ENCODE measurements around the gene INPP5J.
A peak's percentile ranks its signal among the peaks of the same experiment; 100 is the strongest.
"Not testable (repeated sequence)": the region's sequence is repeated elsewhere in the genome, so short reads cannot be mapped to it uniquely, and the experiment has no call there.

INPP5J gene, protein sequence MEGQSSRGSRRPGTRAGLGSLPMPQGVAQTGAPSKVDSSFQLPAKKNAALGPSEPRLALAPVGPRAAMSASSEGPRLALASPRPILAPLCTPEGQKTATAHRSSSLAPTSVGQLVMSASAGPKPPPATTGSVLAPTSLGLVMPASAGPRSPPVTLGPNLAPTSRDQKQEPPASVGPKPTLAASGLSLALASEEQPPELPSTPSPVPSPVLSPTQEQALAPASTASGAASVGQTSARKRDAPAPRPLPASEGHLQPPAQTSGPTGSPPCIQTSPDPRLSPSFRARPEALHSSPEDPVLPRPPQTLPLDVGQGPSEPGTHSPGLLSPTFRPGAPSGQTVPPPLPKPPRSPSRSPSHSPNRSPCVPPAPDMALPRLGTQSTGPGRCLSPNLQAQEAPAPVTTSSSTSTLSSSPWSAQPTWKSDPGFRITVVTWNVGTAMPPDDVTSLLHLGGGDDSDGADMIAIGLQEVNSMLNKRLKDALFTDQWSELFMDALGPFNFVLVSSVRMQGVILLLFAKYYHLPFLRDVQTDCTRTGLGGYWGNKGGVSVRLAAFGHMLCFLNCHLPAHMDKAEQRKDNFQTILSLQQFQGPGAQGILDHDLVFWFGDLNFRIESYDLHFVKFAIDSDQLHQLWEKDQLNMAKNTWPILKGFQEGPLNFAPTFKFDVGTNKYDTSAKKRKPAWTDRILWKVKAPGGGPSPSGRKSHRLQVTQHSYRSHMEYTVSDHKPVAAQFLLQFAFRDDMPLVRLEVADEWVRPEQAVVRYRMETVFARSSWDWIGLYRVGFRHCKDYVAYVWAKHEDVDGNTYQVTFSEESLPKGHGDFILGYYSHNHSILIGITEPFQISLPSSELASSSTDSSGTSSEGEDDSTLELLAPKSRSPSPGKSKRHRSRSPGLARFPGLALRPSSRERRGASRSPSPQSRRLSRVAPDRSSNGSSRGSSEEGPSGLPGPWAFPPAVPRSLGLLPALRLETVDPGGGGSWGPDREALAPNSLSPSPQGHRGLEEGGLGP

DNA sequence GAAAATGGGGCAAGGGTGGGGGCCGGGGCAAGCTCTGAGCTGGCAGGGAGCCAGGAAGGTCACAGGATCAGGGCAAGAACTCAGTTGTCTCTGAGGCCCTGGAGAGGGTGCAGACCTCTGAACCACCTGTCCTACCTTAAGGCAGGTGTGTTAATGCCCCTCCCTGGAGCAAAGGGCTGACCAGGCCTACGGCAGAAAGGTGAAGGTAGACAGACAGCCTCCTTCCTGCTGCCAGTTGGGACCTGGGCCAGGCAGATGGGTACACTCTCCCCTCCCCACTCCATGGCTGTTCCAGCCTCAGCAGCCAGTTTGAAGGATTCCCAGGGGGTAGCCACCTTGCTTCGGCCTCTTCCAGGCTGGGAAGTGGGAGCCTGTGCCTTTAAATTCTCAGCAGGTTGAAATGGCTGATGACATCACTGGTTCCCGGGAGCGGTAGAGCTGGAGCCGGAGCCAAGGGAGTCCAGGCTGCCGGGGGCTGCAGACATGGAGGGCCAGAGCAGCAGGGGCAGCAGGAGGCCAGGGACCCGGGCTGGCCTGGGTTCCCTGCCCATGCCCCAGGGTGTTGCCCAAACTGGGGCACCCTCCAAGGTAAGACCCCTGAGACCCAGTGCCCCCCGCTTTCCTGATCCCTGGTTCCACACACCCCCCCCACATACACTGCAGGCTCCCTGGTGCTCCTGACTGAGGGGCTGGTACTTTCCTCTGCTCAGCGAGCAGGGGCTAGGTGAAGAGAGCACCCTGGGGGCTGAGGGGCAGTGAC, at the start of gene INPP5J:
Gene INPP5J, plus strand, starts transcription at position 435 of the 760 bp plus-strand sequence. Its CDS starts 49 bp downstream, at position 484.
- DNase-seq (ENCODE audit: low spot score) = no peak

DNA sequence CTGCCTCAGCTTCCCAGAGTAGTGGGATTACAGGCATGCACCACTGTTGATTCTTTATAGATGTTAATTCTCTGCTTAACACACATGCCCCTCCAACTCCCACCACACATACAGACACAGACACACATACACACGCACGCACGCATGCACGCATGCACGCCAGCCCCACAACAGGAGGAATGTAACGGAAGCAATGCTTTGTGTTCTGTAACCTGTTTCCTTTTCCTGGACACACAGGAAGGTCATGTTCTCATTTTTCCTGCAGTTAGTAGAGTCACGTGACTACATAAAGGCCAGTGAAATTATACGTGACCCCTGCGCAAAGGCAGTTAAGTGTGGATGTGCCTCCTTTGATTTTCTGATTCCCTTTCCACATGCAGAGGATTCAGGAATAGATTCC, 49.6 kb upstream of the INPP5J start:
- not testable (repeated sequence) for DNase-seq (ENCODE audit: low spot score)

DNA sequence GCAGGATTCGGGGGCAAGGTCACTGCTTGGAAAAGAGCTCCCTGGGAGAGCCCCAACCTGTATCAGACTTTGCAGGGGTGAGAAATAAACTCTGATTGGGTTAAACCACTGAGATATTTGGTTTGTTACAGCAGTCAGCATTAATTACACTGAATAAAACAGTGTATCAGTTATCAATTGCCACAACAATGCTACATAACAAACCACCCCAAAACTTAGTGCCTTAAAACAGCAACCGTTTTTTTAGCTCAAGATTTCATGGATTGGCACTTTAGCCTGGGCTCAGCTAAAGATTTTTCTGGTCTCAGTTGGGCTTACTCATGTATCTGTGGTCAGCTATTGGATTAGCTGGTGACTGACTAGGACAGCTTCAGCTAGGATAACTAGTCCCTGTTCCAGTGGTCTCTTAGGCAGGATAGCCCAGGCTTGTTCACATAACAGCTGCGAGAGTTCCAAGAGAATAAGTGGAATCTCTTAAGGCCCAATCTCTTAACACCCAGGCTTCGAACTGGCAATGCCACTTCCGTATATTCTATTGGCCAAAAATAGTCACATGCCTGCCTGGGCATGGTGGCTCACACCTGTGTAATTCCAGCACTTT, 49.1 kb upstream of the INPP5J start:
- not testable (repeated sequence) for DNase-seq (ENCODE audit: low spot score)

DNA sequence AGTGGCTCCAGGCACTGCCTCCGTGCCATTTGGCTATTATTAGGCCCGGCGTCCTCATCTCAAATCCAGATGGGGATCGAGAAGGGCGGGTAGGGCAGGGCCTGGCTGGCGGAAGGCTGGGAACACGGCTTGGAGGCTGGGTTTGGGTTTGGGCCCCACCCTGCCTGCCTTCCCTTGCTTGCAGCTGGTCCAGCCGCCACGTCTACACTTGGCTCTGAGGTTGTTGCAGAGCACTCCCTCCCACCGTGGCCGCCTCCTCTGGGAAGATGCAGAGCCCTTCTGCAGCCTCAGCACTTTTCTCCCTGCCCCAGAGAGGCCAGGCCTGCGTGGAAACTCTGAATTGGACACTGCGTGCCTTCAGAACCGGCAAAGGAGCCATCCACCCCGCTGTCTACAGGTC, 46.8 kb upstream of the INPP5J start:
- no peak for DNase-seq (ENCODE audit: low spot score)

DNA sequence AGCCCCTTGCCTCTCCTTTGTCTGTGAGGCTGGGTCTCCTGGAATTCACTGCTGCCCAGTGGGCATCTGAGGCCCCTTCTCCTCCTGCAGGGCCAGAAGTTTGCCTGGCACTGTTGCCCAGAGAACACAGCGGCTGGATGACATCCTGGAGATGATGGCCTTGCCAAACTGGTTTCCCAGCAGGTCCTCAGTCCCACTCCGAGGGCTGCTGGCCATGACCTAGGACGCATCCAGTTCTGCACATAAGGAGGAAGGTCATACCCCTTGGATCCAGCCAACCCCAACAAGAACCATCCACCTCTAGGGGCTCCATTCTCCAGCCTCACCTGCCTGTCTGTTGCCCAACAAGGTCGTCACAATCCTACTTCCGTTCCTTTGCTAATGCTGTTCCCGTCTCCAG, 45.1 kb upstream of the INPP5J start:
- no peak for DNase-seq (ENCODE audit: low spot score)

DNA sequence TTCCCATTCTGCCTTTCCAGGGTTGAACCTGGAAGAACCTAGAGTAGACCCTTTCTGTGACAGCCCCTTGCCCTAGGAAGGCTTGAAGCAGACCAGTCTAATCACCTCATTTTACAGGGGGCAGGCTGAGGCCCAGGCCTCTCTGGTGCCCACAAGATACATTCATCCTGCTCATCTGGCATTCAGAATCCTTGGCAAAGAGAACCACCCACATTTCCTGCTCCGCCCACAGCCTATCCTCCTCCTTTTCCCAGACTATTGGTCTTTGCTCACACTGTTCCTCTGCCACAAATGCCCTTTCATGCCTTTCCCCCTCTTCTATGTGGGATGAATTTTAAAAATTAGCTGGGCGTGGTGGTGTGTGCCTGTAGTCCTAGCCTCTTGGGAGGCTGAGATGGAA, 44.4 kb upstream of the INPP5J start:
- not testable (repeated sequence) for DNase-seq (ENCODE audit: low spot score)

DNA sequence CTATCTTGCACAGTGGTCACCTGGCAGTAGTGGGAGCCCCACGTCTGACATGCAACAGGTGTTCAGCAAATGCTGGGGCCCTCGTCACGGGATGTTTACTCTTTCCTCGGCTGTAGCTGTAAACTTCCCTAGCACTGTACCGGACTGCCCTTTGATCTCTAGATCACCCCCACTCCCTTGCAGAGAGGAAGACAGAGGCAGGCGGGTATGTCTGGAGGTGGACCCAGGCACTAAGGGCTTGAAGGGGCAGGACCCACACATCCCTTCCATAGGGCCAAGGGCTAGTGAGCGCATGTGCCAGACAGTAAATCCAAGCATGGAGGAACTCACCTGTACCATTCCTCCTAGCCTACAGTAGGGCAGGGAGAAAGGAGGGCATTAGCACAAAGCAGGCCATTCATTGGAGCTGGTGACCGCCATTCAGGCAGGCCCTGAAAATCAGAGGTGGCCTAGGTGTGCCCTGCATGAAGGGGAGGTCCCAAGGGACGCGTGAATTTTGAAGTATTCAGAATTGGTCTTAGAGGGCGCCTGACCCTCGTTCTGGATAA, 43.6 kb upstream of the INPP5J start:
- DNase-seq (ENCODE audit: low spot score) = no peak

DNA sequence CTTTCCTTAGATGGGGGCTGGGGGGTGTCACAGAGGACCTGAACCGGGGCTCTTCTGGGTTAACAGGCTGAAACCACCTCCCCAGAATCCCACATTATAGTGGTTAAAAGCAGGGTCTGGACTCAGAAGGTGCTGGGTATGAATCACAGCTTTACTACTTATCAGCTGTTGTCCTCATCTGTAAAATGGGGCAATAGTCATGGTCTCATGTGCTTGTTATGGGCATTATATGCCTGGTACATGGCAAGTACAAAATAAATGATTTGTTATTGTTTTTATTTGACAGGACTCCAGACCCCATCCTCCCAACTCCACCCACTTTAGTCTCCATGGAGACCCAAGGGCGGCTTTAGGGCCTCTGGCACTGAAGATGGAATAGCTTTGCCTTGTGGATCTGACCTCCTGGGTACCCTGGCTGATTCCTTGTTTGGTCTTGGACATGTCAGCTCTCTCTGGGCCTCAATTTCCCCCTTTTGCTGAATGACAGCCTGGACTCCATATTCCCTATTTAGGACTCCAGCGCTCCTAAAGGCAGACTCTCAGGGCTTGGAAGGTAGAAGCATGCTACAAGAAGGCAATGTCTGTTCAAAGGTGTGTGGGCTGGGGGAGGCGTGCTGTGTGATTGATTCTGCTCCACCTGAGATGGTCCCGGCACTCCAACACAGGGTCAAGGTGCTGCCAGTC, 42.5 kb upstream of the INPP5J start:
- no peak for DNase-seq (ENCODE audit: low spot score)

DNA sequence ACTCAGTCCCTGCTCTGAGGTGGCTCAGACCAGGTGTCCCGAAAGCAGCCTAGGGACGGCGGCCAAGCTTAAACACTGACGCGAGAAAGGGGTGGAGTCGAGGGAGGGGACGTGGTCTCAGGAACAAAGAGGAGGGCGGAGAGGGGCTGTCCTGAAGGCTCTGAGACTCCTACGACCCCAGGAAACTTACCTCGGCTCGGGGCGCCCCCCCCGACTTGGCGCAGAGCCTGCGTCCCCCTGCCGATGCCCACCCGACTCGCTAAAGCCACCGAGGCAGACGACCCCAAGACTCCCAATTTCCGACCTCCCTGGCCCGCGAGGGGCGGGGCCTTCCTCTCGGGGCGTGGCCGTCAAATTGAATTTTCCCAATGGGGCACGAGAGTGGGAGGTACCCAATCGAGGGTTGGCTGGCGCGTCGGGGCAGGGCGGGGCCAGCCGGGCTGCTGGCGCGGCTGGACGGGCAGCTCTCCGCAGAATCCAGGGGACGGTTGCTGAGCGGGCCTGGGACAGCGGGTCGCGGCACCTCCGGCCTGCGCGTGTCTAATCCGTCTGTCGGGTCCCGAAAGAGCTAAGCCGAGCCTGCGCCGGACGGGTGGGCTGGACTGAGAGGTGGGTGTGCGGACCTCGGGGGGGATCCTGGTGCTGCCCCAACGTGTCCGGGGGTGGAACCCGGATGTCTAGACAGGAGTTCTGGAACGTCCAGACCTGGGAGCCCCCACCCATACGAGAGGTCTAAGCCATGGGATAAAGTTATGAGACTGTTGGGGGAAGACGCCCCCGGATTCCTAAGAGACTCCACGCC, 41.7 kb upstream of the INPP5J start, which contains the start of gene SMTN:
Gene SMTN, plus strand, starts transcription at position 471 of the 802 bp plus-strand sequence. CDS start 1,941 bp downstream, outside the sequence.
- DNase-seq (ENCODE audit: low spot score) = peak; percentile 83

DNA sequence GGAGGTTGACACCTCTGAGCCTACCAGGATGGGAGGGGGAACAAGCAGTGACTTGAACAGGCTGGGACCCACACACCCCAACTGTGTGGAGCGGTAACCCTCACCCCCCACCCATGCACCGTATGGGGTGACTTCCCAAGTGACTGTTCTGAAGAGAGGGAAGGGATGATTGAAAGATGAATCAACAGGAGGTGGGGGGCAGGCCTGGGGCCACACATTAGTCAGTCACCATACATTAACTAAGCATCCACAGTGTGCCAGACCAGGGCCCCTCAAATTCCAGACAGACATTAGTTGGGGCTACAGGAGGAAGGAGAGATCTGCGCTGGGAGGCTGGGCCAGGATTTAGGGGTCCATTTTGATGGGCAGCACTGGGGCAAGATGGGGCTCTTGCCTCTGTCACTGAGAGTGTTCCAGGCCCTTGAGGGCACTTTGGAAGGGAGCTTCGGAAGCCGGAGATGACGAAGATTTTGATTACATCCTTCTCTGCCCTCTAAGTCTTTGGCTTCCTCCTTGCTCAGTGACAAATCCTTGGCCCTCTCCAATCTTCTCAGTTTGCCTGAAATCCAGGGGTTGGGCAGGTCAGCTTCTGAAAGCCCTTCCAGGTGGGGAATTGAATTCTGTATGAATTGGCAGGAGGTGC, 40.7 kb upstream of the INPP5J start:
- DNase-seq (ENCODE audit: low spot score) = no peak

DNA sequence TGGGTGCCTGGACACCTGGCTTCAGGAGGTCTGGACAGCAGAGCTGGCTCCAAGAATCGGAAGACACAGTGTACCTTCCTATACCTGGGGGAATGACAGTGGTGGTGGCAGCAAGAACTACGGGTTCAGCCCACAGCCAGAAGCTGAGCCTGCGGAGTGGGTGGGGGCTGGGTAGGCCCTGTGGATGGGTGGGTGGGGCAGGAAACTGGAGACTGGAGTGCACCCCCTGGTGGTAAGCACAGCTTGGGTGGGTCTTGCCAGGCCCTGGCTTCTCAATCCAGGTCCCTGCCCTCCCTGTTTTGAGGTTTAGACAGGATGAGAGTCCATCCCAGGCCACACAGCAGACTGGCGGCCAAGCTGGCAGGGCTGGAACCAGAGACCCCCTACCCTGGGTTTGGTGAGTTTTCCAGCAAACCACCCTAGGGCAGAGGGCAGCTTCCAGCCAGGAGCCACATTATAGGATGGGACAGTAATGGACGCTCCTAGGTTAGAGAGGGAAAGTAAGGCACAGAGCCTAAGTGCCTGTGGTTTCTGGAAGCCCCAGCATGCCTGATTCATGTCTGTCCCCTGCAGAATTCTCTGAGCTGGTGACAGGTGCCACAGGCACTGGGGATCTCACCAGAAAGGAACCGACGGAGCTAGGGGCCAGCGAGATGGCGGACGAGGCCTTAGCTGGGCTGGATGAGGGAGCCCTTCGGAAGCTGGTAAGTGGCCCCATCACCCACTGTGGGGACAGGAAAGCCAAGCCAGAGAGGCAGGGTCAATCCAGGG, 40.0 kb upstream of the INPP5J start:
- peak; percentile 25 for DNase-seq (ENCODE audit: low spot score)

DNA sequence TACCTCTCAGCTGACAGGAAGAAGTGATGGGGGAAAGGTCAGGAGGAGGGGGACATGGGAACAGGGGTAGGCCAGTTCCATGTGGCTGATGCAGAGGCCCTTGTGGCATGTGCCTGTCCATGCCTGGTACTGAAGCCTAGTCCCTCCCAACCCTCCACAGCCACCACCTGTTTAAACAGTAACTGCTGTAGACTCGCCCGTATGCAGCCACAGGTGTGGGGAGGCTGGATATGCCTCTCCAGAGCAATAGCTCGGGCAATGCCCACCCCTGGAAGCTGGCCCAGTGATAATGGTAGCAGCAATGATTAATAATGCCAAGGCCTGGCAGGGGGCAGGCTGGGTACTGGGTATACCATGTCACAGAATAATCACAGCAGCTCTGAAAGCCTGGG, 39.4 kb upstream of the INPP5J start:
- no peak for DNase-seq (ENCODE audit: low spot score)

DNA sequence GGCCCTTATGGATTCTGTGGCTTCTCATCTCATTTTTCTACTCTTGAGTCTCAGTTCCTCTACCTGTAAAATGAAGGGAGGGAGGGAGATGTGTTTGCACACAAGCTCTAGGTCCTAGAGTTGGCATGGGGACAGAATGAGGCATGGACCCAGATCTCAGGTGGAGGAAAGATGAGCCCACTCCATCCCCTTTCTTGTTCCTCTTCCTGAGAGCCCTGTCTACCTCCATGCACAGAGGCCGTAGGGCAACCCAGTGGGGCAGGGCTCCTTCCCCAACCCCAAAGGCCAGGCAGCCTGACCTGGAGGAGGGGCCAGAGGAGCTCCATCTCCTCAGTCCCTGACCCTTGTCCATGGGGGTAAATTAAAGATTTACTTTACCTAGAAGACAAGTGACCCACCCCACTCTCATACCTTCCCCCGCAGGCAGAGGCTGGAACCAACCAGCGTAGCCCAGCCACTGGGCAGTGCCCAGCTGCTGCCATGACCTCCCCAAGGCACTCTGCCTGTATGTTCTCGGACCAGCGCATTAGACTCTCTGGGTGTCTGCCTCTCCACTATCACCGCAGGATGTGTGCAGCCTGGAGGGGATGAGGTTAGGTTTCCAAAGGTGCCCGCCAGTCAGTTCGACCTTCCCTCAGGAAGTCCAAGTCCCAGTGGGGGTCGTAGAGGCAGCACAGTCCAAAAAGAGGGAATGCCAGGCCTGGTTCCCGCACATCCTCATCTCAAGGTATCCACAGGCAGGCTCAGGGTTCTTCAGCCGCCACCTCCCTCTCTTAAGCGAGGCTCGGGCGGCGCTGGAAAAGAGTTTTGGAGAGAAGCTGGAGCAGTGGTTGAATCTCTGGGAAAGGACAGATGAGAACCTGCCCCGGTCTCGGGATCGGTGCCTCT, 38.6 kb upstream of the INPP5J start:
- no peak for DNase-seq (ENCODE audit: low spot score)

DNA sequence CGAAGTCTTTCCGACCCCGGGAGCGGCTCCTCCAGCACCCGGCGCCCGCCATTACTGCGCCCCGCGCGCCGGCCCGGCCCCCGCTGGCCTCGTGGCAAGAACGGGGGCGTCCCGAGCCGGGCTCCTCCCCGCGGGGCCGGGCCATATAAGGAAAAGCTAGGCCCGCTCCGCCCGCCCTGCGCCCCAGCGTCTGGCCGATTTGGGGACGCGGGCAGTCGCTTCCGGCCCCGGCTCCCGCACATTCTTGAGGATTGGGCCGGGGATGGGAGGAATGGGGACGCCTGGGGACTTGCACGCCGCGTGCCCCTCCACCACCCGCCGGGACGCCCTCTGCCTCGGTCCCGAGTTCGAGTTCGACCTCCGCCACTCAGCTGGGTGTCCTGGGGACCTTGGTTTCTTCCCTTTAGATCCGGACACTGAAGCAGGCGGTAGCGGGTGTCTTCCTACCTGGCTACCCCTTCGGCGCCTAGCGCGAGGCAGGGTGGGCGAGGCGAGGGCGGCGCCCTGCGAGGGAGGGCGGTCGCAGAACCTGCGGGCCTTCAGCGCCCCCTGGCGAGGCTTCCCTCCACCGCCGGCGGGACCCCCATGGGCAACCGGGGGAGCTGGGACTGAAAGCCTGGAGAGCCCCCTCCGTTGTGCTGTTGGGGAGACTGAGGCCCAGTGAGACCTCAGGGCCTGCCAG, 37.8 kb upstream of the INPP5J start:
- DNase-seq (ENCODE audit: low spot score) = peak; percentile 77

DNA sequence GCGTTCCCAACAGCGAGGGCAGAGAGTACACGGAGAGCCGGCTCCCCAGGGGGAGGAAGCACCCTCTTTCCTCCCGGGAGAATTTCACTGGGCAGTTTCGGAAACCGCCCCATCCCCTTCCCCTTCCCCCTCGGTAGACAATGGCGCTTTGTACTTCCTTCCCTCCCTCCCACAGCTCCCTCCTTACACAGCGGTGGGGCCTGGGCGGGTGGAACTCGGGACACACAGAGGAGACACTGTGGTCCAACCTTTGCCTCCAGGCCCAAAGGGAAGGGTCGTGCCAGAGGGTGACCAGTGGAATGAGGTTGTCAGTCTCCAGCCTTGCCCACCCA, 37.3 kb upstream of the INPP5J start:
- no peak for DNase-seq (ENCODE audit: low spot score)

DNA sequence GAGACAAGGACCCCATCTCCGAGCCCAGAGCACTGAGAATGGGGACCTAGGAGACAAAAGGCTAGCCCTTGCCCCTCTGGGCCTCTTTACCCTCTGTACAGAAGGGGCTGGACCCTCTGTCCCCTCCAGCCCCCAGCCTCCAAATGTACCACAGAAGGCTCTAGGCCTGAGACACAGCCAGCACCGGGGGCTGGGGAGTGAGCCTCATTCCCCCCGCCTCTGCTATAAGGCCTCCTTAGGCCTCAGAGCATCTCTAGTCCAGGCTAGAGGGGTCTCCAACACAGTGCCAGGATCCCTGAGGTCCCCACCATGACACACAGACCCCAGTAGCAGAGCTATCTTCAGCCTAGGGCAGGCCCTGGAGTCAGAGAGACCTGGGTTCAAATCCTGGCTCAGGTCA, 36.8 kb upstream of the INPP5J start:
- no peak for DNase-seq (ENCODE audit: low spot score)

Data from CD4-positive, alpha-beta T cell treated with Interleukin-2 at 100 ng/mL for 4 hours (primary cell).